Measurements from ENCODE around the gene SEC24A.

DNA sequence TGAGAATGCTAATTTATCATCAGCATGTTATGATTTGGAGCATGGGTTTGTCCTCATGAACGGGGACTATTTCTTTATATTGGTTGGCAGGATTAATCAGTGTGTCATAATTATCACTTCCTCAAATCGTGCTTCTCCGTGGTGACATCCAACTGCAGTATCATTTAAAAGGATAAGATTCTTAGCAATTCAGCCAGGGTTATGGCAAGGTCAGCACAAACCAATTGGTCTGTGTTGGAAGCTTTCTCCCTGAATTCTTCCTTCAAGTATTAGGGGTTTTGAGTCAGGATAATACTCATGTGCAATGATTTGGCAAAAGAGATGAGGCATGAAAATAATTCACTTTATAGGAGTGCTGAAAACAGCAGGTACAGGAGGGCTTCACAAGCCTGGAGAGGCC lies 84.2 kb downstream of the SEC24A start:
- TF ChIP-seq, protein P1, sequence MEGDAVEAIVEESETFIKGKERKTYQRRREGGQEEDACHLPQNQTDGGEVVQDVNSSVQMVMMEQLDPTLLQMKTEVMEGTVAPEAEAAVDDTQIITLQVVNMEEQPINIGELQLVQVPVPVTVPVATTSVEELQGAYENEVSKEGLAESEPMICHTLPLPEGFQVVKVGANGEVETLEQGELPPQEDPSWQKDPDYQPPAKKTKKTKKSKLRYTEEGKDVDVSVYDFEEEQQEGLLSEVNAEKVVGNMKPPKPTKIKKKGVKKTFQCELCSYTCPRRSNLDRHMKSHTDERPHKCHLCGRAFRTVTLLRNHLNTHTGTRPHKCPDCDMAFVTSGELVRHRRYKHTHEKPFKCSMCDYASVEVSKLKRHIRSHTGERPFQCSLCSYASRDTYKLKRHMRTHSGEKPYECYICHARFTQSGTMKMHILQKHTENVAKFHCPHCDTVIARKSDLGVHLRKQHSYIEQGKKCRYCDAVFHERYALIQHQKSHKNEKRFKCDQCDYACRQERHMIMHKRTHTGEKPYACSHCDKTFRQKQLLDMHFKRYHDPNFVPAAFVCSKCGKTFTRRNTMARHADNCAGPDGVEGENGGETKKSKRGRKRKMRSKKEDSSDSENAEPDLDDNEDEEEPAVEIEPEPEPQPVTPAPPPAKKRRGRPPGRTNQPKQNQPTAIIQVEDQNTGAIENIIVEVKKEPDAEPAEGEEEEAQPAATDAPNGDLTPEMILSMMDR (IDR thresholded peaks at IDR 0.05) = no peak
- TF ChIP-seq POLR2A (IDR thresholded peaks at IDR 0.05; ENCODE audit: low read depth) (no peak), POLR2AphosphoS5 (IDR thresholded peaks at IDR 0.05) (no peak)

Data from esophagus muscularis mucosa (tissue), 3 donors.